ENCODE data around the gene C20orf202.
"Not testable (repeated sequence)": the region's sequence is repeated elsewhere in the genome, so short reads cannot be mapped to it uniquely, and the experiment has no call there.

Gene C20orf202

DNA sequence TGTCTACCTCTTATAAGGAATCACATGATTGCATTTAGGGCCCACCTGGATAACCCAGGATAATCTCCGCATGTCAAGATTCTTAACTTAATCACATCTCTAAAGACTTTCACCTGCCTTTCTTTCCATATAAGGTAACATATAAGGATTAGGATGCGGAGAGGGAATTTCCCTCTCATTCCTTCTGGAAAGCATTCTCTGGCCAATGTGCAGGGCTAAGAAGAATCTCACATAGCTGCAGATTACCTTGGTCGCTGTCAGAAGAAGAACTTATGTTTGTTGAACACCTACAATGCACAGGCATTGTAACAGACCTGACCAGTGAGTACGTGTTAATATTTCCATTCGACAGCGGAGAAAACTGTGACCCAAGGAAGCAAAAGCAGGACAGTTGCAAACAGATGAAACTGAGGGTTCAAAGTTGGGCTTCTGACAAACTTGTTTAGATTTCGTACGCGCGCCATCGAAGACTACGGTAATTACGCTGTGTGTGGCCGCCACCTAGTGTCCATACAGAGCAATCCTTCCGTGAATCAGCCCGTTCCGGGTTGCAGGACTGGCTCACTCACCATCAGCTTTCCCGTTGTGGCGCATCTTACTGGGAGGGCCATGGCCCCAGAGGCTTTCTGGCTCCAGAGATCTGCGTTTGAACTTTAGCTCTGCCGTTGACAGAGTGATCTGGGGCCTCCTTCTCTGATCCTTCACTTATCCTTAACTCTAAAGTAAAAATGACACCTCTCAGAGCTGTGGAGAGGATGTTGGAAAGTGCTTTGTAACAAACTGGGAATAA lies 9.5 kb downstream of the C20orf202 start:
- no peak overlapping the region for H3K27ac ChIP-seq
- TF ChIP-seq, protein P1, sequence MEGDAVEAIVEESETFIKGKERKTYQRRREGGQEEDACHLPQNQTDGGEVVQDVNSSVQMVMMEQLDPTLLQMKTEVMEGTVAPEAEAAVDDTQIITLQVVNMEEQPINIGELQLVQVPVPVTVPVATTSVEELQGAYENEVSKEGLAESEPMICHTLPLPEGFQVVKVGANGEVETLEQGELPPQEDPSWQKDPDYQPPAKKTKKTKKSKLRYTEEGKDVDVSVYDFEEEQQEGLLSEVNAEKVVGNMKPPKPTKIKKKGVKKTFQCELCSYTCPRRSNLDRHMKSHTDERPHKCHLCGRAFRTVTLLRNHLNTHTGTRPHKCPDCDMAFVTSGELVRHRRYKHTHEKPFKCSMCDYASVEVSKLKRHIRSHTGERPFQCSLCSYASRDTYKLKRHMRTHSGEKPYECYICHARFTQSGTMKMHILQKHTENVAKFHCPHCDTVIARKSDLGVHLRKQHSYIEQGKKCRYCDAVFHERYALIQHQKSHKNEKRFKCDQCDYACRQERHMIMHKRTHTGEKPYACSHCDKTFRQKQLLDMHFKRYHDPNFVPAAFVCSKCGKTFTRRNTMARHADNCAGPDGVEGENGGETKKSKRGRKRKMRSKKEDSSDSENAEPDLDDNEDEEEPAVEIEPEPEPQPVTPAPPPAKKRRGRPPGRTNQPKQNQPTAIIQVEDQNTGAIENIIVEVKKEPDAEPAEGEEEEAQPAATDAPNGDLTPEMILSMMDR (conservative IDR thresholded peaks at IDR 0.05; ENCODE audit: low read depth) = peak; percentile 93
- peak; percentile 78 for DNase-seq (ENCODE audit: low spot score)
- CTCF ChIA-PET = interaction anchor here (0.6 to 1.7 kb wide), 14 partner anchors 12 to 949 kb away, joined by 3 to 6 read pairs (median 3); partner anchors contain the start of gene RAD21L1
- POLR2A ChIA-PET (ENCODE audit: low non-redundant PET) = no interaction called here

DNA sequence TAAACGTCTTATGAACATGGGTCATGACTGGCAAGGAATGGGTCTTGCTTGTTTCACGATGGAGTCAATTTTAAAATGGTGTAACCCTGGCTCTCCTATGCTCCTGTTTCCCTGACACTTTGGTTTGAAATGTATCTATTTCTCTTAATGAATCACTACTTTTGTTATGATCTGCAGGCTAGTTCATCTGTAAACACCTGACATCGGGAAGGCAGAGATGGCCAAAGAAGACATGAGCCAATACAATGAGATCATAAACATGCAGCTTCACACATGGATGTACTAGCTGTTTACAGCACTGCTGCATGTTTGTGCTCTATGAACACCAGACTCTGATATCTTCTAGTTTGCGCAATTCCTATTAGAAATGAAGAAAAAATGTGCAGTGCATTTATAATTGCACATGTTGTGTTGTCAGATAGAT lies 11.6 kb downstream of the C20orf202 start:
- DNase-seq (ENCODE audit: low spot score) = no peak
- no peak overlapping the region for H3K27ac ChIP-seq
- ChIA-PET CTCF (interaction anchor here (0.8 kb wide), 1 partner anchor 224 kb away, joined by 3 read pairs; no protein-coding TSS in a partner anchor), POLR2A (ENCODE audit: low non-redundant PET) (interaction anchor here (0.6 kb wide), 1 partner anchor 9 kb away, joined by 3 read pairs; no protein-coding TSS in a partner anchor)
- TF ChIP-seq, protein P1 (conservative IDR thresholded peaks at IDR 0.05; ENCODE audit: low read depth) = no peak

DNA sequence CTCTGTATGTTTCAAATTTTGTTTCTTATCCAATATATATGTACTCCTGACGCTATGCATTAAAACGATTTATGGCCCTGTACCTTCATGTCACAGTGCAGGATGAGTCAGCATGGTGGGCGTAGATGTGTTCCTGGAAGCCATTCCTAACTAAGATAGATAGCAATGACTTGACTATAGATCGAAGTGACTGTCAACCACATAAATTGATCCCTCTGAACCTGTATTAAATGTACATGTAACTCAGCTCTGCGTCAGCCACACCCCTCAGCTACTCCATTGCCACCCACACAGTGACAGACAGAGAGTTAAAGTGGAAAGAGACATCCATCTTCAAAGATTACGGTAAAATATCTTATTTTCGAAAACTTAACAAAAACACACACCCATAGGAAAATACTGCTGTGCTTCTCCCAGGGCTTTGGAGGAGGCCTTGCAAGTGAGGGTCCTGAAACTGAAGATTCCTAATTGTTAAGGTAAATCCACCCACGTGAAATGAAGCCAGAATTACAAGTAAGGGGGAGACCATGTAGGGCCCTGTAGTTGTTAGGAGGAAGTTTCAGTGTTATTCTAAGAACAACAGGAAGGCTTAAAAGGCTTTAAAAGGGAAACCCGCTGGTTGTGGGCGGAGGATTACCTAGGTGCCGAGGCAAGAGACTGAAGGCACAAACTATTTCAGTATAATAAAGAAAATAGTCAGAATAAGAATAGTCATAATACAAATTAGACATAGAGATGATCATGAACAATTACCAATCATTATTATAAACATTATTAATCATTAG lies 12.3 kb downstream of the C20orf202 start:
- H3K27ac ChIP-seq = no peak overlapping the region
- CTCF ChIA-PET = no interaction called here
- TF ChIP-seq, protein P1 (conservative IDR thresholded peaks at IDR 0.05; ENCODE audit: low read depth) = no peak
- POLR2A ChIA-PET (ENCODE audit: low non-redundant PET) = no interaction called here
- DNase-seq (ENCODE audit: low spot score) = no peak

DNA sequence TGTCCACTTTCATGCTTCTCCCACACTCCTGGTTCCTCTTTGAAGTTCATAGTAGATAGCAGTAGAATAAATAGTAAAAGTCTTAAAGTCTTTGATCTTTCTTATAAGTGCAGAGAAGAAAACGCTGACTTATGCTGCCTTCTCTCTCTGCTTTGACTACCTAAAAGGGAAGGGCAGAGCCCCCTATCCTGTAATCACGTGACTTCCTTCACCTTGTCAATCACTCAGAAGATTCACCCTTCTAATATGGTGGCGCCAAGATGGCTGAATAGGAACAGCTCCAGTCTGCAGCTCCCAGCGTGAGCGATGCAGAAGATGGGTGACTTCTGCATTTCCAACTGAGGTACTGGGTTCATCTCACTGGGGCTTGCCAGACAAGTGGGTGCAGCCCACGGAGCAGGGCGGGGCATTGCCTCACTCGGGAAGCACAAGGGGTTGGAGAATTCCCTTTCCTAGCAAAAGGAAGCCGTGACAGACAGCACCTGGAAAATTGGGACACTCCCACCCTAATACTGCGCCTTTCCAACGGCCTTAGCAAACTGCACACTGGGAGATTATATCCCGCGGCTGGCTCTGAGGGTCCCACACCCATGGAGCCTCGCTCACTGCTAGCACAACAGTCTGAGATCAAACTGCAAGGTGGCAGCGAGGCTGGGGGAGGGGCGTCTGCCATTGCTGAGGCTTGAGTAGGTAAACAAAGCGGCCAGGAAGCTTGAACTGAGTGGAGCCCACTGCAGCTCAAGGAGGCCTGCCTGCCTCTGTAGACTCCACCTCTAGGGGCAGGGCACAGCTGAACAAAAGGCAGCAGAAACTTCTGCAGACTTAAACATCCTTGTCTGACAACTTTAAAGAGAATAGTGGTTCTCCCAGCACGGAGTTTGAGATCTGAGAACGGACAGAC lies 13.5 kb downstream of the C20orf202 start:
- DNase-seq (ENCODE audit: low spot score); CTCF ChIA-PET; H3K27ac ChIP-seq; POLR2A ChIA-PET (ENCODE audit: low non-redundant PET): not testable (repeated sequence)

DNA sequence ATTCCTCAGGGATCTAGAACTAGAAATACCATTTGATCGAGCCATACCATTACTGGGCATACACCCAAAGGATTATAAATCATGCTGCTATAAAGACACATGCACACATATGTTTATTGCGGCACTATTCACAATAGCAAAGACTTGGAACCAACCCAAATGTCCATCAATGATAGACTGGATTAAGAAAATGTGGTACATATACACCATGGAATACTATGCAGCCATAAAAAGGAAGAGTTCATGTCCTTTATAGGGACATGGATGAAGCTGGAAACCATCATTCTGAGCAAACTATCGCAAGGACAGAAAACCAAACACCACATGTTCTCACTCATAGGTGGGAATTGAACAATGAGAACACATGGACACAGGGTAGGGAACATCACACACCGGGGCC lies 19.5 kb downstream of the C20orf202 start:
- POLR2A ChIA-PET (ENCODE audit: low non-redundant PET); CTCF ChIA-PET; DNase-seq (ENCODE audit: low spot score); H3K27ac ChIP-seq: not testable (repeated sequence)

DNA sequence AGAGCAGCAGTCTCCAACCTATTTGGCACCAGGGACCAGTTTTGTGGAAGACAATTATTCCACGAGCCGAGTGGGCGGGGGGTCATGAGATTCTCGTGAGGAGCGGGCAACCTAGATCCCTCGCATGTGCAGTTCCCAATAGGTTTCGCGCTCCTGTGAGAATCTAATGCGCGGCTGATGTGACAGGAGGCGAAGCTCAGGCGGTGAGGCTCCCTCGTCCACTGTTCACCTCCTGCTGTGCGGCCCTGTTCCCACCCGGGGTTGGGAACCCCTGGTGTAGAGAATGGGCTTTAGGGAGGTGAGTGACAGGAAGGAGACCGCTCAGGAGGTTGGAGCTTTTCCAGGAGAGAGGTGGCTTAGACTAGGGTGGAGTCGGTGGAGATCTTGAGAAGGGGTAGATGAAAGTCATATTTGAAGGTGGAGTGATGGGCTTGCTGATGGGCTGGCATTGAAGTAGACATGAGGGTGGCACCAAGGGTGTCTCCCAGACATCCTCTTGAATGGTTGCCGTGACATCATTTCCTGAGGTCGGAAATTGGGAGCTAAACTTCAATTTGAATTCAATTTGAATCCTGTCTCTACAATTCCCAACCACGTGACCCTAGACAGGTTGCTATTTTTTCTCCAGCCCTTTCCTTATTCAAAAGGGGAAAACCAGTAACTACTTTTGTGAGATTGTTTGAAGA lies 21.1 kb downstream of the C20orf202 start:
- ChIA-PET POLR2A (ENCODE audit: low non-redundant PET) (no interaction called here), CTCF (interaction anchor here (0.6 to 0.8 kb wide), 3 partner anchors 11 to 246 kb away, joined by 3 to 4 read pairs (median 3); no protein-coding TSS in a partner anchor)
- H3K27ac ChIP-seq = no peak overlapping the region
- DNase-seq (ENCODE audit: low spot score) = no peak
- TF ChIP-seq, protein P1 (conservative IDR thresholded peaks at IDR 0.05; ENCODE audit: low read depth) = no peak

All from RWPE1 (cell line).